ENCODE measurements around the gene UBL7. TPM values are rescaled to one million over a fixed set of nuclear protein-coding genes. Genes with fewer than 3 reads are reported as not detected.
A peak's percentile ranks its signal among the peaks of the same experiment; 100 is the strongest.

UBL7 gene
- total RNA-seq, 1 donor from 2014 or later = 50.1 TPM

DNA sequence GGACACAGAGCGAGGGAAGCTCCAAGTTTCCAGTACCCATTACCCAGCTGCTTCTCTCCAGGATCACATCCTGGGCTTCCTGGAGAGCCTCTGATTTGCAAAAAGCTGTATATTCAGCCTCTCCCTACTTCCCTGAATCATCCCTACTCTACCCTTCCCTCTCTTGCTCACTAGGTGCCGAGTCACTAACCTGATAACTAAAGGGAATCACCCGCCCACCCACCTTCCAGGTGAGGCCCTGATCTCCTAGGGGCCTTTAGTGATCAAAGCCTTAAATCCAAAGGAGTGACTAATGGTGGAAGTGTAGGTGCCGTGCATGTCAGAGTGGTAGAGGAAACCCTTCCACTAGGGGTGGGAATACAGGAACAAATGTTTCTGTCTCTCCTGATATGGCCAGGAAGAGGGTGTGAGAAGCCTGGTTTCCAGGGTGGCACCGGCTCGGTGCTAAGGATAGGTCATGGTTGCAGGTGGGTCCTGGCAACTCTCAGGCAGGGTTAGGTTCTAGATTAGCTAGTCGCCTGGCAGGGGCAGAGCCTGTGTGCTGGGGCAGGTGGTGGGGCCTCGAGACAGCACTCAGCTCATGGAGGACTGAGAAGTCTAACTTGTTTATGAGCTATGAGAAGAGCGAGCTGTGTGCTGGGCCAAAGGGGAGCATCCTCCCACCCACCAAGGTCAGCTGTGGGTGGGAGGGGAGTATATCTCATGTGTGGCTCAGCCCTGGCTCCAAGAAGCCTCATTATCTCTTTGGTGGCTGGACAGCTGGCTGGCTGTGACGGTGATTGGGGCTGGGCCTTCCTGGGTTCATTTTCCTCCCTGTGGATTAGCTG is 37.3 kb downstream of the UBL7 start:
- DNase-seq (ENCODE audit: low read depth, low spot score) = no peak
- Mint-ChIP-seq H3K36me3 (ENCODE audit: low read depth) (no peaks in the 10 kb centered on the region), H3K27ac (ENCODE audit: unreplicated experiment) (peak overlapping the region; percentile 82), H3K9me3 (no peaks in the 10 kb centered on the region), H3K4me1 (peaks cover 59% of the 10 kb centered on the region), H3K4me3 (peak overlapping the region; percentile 14), H3K27me3 (ENCODE audit: low read depth) (no peaks in the 10 kb centered on the region)
- TF ChIP-seq, protein P1, sequence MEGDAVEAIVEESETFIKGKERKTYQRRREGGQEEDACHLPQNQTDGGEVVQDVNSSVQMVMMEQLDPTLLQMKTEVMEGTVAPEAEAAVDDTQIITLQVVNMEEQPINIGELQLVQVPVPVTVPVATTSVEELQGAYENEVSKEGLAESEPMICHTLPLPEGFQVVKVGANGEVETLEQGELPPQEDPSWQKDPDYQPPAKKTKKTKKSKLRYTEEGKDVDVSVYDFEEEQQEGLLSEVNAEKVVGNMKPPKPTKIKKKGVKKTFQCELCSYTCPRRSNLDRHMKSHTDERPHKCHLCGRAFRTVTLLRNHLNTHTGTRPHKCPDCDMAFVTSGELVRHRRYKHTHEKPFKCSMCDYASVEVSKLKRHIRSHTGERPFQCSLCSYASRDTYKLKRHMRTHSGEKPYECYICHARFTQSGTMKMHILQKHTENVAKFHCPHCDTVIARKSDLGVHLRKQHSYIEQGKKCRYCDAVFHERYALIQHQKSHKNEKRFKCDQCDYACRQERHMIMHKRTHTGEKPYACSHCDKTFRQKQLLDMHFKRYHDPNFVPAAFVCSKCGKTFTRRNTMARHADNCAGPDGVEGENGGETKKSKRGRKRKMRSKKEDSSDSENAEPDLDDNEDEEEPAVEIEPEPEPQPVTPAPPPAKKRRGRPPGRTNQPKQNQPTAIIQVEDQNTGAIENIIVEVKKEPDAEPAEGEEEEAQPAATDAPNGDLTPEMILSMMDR (conservative IDR thresholded peaks at IDR 0.05) = no peak

- Mint-ChIP-seq H3K4me3 (peak overlapping the region; percentile 4), H3K27me3 (ENCODE audit: low read depth) (no peaks in the 10 kb centered on the region), H3K27ac (ENCODE audit: unreplicated experiment) (peak overlapping the region; percentile 79), H3K4me1 (peaks cover 59% of the 10 kb centered on the region), H3K36me3 (ENCODE audit: low read depth) (no peaks in the 10 kb centered on the region), H3K9me3 (no peaks in the 10 kb centered on the region)
- TF ChIP-seq, protein P1 (conservative IDR thresholded peaks at IDR 0.05) = no peak
- no peak for DNase-seq (ENCODE audit: low read depth, low spot score)
Observed at GRCh38 chr15:74422652-74423430, 38.1 kb downstream of the UBL7 start.

- Mint-ChIP-seq H3K4me3 (no peak overlapping the region), H3K27ac (ENCODE audit: unreplicated experiment) (peak overlapping the region; percentile 96), H3K4me1 (peaks cover 65% of the 10 kb centered on the region), H3K27me3 (ENCODE audit: low read depth) (no peaks in the 10 kb centered on the region), H3K36me3 (ENCODE audit: low read depth) (no peaks in the 10 kb centered on the region), H3K9me3 (no peaks in the 10 kb centered on the region)
- TF ChIP-seq, protein P1 (conservative IDR thresholded peaks at IDR 0.05) = no peak
- no peak for DNase-seq (ENCODE audit: low read depth, low spot score)
Observed at GRCh38 chr15:74422265-74422651, 38.7 kb downstream of the UBL7 start.

DNA sequence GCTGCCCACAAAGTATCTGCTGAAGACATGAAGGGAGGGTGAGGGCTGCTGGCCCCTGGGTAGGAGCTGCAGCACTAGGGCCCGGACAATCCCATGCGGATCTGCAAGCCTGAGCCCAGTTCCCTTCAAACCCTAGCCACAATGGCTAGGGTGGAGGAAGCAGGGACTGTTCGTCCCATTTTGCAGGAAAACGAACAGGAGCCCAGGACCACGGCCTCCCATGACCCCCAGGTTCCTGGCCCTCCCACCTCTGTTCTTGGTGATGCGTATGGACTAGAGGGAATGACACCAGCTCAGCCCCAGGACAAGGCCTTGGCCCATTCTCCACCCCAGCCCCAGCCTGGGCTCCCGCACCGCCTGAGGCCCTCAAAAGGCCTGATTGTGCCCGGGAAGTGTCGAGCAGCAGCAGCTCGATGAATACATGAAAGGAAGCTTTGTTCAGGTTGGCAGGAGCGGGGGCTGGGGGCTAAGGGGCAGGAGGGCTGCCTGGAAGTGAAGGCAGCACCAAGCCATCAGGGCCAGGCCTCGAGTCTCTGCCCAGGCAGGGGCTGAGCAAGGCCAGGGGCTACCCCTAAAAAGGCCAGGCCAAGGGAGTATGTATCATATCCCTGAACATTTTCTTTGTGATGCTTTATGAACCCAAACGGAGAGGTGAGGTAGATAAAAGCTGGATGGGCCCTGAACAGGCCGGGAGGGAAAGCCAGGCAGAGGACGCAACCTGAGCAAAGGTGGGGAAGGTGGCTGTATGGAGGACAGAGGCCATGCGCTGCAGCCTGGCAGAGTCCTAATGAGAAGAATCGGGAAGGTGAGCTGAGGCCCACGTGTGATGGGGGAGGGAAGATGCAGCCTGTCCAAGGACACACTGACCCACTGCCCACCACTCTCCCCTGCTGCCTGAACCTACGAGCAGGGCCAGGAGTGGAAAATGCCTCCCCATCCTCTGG is 39.4 kb downstream of the UBL7 start:
- TF ChIP-seq, protein P1 (conservative IDR thresholded peaks at IDR 0.05) = no peak
- DNase-seq (ENCODE audit: low read depth, low spot score) = peak; percentile 53
- Mint-ChIP-seq H3K27ac (ENCODE audit: unreplicated experiment) (peak overlapping the region; percentile 96), H3K27me3 (ENCODE audit: low read depth) (no peaks in the 10 kb centered on the region), H3K4me3 (peak overlapping the region; percentile 8), H3K36me3 (ENCODE audit: low read depth) (no peaks in the 10 kb centered on the region), H3K9me3 (no peaks in the 10 kb centered on the region), H3K4me1 (peaks cover 68% of the 10 kb centered on the region)
